ENCODE measurements around the gene ZWILCH.

DNA sequence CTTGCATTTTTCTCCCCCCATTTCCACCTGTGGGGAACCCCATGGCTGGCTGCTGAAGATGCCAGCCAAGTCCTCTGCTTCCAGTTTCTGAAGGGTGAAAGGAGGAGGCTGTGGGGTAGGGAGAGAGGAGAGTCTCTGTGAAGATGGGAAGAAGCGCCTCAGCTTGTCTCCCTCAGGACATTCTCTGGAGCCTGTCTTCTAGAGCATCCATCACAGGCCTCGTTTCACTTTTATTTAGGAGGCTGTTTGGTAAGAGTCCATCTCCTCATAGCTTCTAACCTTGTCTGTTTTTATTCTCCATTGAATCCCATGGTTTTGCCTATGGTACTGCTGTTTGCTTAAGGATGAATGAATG lies 69.4 kb downstream of the ZWILCH start:
- TF ChIP-seq CTCF (IDR thresholded peaks at IDR 0.05; ENCODE audit: low read length) (no peak), EZH2phosphoT487 (IDR thresholded peaks at IDR 0.05; ENCODE audit: low read length) (no peak)
